GM18858 (cell line): ENCODE results near the gene SERPIND1.

Experiments used
- ATAC-seq: cut with Tn5 transposase; IDR thresholded peaks from one replicate; pipeline ENCODE4 v1.9.1; 2021; ENCODE audit not compliant: unreplicated experiment

The SERPIND1 gene

GRCh38 chr22:20788627-20789344, 14.9 kb downstream of the SERPIND1 start:
- no peak for ATAC-seq

GRCh38 chr22:20792221-20792965, 18.5 kb downstream of the SERPIND1 start:
- ATAC-seq, result no peak

GRCh38 chr22:20792966-20793728, 19.2 kb downstream of the SERPIND1 start:
- ATAC-seq, result no peak

DNA sequence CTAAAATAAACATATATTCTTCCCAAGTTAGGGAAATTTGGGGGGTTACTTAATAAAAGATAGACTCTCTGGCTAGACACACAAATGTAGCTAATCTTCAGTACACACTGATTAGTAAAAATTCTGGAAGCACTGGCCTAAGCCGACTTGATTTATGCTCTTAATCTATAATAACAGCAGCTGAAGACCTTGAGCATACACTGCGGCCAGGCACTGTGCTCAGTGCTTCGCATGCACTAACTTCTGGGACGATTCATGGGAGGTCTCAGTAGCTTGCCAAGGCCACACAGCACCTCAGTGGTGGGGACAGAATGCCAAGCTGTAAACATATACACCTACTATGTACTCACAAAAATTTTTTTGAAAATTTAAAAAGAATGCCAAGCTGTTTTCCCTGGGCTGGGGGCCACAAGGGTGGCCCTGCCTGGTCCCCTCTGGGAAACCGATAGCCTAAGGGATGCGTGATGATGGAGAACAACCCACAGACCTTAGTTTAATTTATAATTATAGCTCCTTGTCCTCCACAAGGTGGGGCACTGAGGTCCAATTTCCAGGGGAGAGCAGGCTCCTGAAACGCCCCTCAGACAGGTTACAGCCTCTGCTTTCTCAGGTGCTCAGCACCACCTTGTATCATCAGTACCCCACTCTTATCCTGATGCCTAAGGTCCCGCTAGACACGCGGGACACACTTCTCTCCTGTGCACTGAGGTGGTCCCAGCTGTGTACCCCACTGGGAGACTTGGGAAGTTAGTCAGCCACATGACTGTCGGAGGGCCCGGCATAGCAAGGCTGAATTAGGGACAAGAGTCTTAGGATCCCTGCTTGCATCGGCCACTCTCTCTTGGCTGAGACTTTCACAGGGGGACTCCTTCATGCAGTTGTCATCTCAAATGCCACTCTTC, 20.1 kb downstream of the SERPIND1 start:
- no peak for ATAC-seq

GRCh38 chr22:20794650-20795413, 20.9 kb downstream of the SERPIND1 start:
- ATAC-seq, result no peak

GRCh38 chr22:20796731-20797130, 22.8 kb downstream of the SERPIND1 start:
- ATAC-seq, result no peak

DNA sequence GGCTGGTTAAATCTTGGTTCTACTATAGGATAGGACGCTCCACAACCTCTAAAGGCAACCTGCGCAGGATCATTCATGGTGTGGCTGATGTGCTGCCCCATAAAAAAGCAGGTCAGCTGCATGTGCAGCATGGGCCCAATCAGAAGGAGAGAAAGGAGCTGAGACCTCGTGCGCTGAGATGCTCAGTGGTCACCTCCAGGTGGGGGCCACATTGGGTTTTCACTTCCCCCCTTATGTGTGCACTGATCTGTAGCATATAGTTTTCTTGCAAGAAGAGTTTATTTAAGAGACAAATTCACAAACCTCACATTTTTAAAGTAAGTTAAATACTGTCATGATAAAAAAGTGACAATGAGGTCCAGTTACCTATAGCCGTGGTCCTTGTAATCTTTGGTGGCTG, 24.3 kb downstream of the SERPIND1 start:
- ATAC-seq, result no peak

- no peak for ATAC-seq
Observed at GRCh38 chr22:20798974-20799373, 25.1 kb downstream of the SERPIND1 start.

GRCh38 chr22:20799449-20799848, 25.5 kb downstream of the SERPIND1 start:
- ATAC-seq, result no peak

GRCh38 chr22:20802452-20802851, 28.5 kb downstream of the SERPIND1 start:
- no peak for ATAC-seq

- ATAC-seq, result no peak
Observed at GRCh38 chr22:20802922-20803553, 29.1 kb downstream of the SERPIND1 start.

DNA sequence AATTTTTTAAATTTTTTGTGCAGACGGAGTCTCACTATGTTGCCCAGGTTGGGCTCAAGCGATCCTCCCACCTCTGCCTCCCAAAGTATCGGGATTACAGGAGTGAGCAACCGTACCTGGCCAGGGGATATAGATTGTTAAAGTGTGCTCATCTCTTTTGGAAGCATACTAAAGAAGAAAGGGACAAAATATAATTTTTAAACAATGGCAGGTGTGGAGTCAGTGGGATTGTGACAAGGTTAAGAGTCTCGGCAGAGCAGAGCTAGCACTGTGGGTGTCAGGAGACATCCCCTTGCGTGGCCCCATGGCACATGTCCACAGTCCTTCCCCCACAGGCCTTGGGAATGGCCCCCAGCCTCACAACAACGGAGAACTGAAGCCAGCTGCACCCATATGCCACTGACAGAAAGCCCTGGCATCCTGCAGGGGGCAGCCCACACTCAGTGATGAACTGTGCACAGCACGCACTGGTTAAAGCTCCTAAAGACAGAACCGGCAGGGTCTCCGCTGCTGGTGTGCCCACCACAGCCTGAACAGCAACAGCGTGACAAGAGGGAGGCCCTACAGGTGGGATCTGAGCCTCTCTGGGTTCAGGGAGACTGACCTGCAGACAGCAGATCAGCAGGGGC, 29.9 kb downstream of the SERPIND1 start:
- ATAC-seq, result no peak

DNA sequence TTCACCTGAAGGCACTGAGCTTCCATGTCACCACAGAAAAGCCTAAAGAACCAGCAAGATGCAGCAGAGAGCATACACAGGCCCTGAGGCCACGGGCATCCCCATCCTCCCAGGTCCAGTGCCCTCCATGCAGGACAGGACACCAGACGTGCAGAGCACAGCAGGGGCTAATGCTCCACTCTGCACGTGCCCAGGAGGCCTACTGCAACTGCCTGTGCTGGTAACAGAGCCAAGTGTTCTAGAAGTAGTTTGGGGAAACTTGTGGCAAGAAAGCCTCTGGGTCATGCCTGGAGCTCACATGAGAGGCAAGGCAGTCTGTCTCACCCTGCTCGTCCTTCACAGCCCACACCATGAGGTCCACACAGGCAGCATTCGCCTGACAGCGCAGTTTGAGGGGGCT, 30.7 kb downstream of the SERPIND1 start:
- no peak for ATAC-seq

- ATAC-seq, result no peak
Observed at GRCh38 chr22:20805972-20806471, 32.1 kb downstream of the SERPIND1 start.

GRCh38 chr22:20807315-20807752, 33.4 kb downstream of the SERPIND1 start:
- ATAC-seq, result no peak

DNA sequence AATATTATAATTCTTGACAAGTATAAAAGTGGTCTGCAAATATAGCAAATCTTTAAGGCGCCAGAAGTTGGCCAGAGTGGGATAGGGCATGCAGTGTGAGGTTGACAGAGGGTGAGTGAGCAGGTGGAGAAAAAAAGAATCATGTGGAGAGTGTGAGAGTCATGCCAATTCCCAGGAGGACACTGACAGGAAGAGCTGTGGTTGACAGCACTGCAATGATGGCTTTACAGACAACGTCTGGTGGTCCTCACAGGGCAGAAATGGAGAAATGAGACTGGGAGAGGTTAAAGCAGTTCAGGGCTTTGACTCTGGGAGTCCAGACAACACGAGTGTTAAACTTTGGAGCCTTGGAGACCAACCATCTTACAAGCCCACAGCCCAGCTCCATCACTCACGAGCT, 34.9 kb downstream of the SERPIND1 start:
- ATAC-seq, result no peak

GRCh38 chr22:20809538-20810185, 35.7 kb downstream of the SERPIND1 start:
- ATAC-seq, result no peak

DNA sequence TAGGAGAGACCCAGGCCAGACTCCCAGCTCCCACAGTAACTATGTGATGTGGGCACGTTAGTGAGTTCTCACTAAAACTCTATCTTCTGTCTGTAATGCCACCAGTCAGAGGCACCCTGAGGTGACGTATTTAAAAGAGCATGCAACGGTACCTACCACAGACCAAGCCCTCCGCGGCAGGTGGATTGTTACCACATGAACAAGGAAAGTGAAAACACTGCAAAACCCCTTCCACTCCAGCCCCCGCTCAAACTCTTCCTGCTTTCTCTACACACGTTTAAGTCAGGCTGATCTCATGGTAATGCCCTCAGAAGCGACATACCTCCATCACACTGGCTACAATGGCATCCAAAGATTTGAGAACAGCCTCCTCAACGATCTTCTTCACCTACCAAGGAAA, 36.7 kb downstream of the SERPIND1 start:
- ATAC-seq, result no peak
